NOMO-1 treated with DMSO at 0.1 percent for 48 hours (cell line): ENCODE data around the gene STRIT1.
"Not testable (repeated sequence)": the region's sequence is repeated elsewhere in the genome, so short reads cannot be mapped to it uniquely, and the experiment has no call there.

Source experiments
- DNase-seq: peaks from one replicate; lab custom pipeline; 2025; ENCODE audit not compliant: unreplicated experiment; lab: John Stamatoyannopoulos, UW

Gene STRIT1

GRCh38 chr3:155313916-155314315 is 20.4 kb upstream of the STRIT1 start:
- no peak for DNase-seq

- DNase-seq, result no peak
Observed at GRCh38 chr3:155313300-155313699, 19.8 kb upstream of the STRIT1 start.

GRCh38 chr3:155312781-155313180 is 19.3 kb upstream of the STRIT1 start:
- peak; percentile 17 for DNase-seq

GRCh38 chr3:155309581-155309980 is 16.1 kb upstream of the STRIT1 start:
- DNase-seq, result no peak

GRCh38 chr3:155308831-155309230 is 15.3 kb upstream of the STRIT1 start:
- DNase-seq, result no peak

GRCh38 chr3:155307183-155307582 is 13.7 kb upstream of the STRIT1 start:
- DNase-seq, result no peak

GRCh38 chr3:155304394-155304793 is 10.9 kb upstream of the STRIT1 start:
- DNase-seq, result no peak

- no peak for DNase-seq
Observed at GRCh38 chr3:155303540-155304097, 10.1 kb upstream of the STRIT1 start.

GRCh38 chr3:155302891-155303290 is 9.4 kb upstream of the STRIT1 start:
- DNase-seq, result no peak

- no peak for DNase-seq
Observed at GRCh38 chr3:155302481-155302880, 9.0 kb upstream of the STRIT1 start.

GRCh38 chr3:155297100-155297499 is 3.6 kb upstream of the STRIT1 start:
- DNase-seq, result no peak

GRCh38 chr3:155296413-155296812 is 2.9 kb upstream of the STRIT1 start:
- DNase-seq, result no peak

- DNase-seq, result no peak
Observed at GRCh38 chr3:155292693-155293092, 790 bp downstream of the STRIT1 start.

- no peak for DNase-seq
Observed at GRCh38 chr3:155292133-155292532, 1.4 kb downstream of the STRIT1 start.

GRCh38 chr3:155286736-155287135 is 6.7 kb downstream of the STRIT1 start:
- DNase-seq, result no peak

GRCh38 chr3:155285936-155286335 is 7.5 kb downstream of the STRIT1 start:
- no peak for DNase-seq

- DNase-seq, result no peak
Observed at GRCh38 chr3:155283092-155284056, 10.1 kb downstream of the STRIT1 start.

- DNase-seq, result no peak
Observed at GRCh38 chr3:155282385-155283091, 10.9 kb downstream of the STRIT1 start.

GRCh38 chr3:155281912-155282311 is 11.6 kb downstream of the STRIT1 start:
- no peak for DNase-seq

- not testable (repeated sequence) for DNase-seq
Observed at GRCh38 chr3:155276089-155276488, 17.4 kb downstream of the STRIT1 start.

- not testable (repeated sequence) for DNase-seq
Observed at GRCh38 chr3:155275159-155275754, 18.2 kb downstream of the STRIT1 start.
